ENCODE data around the gene PTPRN2.

The PTPRN2 gene

DNA sequence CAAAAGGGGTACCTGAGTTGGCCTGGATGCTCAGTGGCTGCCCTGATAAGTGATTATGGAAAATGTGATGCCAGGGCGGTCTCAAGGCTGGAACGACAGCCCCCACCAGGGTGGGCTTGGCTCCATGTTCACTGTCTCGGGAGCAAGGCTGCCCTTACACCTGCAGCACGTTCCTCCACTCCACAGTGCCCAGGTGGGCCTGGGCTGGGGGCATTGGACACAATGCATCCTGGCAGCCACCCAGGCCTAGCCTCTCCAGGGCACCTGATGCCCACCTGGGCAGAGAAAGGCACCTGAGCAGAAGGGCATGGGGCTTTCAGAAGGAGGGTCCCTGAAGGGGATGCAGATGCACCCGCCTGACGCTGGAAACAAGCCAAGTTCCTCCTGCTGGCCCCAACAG is 702.5 kb downstream of the PTPRN2 start:
- DNase-seq, result no peak

DNA sequence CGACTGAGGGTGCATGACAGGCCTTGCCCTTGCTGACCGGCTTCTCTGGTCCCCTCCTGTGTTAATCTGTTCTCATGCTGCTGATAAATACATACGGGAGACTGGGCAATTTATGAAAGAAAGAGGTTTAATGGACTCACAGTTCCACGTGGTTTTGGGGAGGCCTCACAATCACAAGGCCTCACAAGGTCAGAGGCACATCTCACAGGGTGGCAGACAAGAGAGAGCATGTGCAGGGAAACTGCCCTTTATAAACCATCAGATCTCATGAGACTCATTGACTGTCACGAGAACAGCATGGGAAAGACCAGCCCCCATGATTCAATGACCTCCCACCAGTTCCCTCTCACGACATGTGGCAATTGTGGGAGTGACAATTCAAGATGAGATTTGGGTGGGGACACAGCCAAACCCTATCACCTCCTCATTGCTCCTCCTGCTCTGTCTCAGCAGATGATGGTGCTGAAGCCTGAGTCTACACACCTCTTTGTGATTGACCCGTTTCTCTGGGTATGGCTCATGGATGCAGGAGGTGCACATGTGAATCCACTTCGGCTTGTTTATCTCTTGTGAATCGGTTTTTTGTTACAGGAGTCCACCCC is 703.1 kb downstream of the PTPRN2 start:
- no peak for DNase-seq

GRCh38 chr7:157881048-157881771 is 706.4 kb downstream of the PTPRN2 start:
- no peak for DNase-seq

DNA sequence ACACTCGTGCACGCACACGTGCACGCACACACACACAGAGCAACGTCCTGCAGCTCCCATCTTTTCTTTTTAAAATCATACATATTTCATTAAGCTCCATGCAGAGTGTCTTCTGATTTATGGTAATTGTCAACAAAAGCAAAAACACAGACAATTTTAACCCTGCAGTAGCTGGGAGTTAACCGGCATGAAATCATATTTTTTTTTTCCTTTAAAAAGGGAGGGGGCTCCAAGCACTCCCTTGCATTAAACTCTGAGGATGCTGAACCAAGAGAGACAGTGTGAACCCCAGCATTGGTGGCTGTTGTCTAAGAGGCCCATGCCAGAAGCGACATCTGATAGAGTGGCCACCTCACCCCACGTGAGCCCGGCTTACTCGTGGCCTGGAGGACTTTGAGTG is 708.2 kb downstream of the PTPRN2 start:
- no peak for DNase-seq

GRCh38 chr7:157877298-157878090 is 710.1 kb downstream of the PTPRN2 start:
- no peak for DNase-seq

DNA sequence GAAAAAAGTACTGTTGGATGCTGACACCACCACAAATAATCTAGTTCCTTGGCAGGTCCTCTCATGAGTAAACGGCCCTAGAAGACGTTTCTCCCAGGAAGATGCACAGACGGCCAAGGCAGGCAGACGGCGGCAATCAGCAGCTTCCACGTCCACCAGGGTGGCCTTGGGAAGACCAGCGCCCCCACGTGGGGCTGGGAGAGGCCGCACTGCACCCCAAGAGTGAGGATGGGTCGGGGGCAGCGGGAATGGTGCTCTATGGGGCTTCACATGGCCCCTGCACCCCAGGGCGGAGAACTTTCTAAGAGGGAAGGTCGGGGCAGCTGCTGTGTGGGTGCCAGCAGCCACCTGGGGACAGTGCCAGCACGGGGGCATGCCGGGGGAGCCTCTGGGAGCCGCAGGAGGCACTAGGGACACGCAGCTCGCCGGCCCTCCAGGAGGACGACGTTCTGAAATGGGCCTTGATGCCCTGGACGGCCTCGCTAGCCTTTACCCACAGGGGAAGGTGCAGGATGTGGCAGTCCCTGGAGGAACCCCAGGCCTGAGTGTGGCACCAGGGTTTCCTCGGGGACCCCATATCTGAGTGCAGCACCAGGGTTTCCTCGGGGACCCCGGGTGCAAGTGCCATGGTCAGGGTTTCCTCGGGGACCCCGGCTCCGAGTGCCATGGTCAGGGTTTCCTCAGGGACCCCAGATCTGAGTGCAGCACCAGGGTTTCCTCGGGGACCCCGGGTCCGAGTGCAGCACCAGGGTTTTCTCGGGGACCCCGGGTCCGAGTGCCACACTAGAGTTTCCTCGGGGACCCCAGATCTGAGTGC is 710.9 kb downstream of the PTPRN2 start:
- no peak for DNase-seq

DNA sequence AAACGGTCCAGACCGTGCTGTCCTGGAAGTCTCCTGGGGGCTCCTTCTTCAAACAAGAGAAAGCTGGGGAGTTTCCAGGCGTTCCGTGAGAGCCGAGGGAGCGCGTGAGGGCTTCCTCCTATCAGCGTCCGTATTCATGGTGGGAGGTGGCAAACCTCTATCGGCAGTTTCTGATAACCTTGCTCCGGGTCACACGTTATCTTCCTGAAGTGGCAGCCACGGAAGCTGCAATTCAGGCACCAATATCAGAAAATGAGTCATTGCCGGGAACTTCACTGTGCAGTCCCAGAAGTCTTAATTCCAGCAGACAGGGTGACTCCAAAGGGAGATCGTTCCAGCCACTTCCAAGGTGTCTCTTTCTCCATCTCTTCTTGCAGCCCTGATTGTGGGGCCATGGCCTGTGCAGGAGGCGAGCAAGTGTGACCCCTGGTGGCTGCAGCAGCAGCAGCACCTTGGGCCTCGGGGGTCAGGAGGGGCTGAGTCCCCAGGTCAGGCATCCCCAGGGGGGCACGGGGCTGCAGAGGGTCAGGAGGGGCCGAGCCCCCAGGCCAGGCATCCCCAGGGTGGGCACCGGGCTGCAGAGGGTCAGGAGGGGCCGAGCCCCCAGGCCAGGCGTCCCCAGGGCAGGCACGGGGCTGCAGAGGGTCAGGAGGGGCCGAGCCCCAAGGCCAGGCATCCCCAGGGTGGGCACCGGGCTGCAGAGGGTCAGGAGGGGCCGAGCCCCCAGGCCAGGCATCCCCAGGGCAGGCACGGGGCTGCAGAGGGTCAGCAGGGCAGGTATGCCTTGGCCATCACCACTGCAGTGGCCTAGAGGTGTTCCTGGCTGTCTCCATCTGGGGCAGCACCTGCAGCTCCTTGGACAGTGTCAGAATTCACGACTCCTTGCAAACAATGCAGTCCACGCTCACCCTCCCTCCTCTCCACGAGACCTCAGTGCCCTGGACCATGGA is 712.1 kb downstream of the PTPRN2 start:
- DNase-seq, result peak; percentile 74

DNA sequence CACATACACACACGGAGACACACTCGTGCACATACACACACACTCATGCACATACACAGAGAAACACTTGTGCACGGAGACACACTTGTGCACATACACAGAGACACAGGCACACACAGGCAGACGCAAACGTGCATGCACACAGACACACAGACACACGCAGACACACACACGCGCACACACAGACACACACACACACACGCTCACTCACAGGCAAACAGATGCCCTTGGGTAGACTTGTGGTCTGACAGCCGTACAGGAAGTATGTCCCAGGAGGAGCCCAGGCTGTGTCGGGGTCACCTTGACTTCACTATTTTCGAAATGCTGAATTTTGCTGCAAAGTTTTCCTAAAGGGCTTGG is 712.8 kb downstream of the PTPRN2 start:
- peak; percentile 45 for DNase-seq

GRCh38 chr7:157874208-157874816 is 713.3 kb downstream of the PTPRN2 start:
- DNase-seq, result no peak

- no peak for DNase-seq
Measured at GRCh38 chr7:157873664-157874063, 714.0 kb downstream of the PTPRN2 start.

DNA sequence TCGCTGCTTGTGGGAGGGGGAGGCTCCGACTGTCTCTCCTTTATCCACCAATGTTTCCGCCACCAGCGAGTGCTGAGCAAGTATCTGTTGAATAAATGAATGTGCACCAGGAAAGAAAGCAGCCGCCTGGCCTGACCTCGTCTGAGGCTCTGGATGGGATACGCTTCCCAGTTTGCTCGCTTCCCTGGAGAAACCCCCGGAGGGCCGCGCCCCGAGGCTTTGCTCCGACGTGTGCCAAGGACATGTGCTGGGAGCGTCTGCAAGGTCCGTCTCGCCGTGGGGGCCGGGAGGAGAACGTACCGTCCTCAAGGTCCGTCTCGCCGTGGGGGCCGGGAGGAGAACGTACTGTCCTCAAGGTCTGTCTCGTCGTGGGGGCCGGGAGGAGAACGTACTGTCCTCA is 714.4 kb downstream of the PTPRN2 start:
- no peak for DNase-seq

DNA sequence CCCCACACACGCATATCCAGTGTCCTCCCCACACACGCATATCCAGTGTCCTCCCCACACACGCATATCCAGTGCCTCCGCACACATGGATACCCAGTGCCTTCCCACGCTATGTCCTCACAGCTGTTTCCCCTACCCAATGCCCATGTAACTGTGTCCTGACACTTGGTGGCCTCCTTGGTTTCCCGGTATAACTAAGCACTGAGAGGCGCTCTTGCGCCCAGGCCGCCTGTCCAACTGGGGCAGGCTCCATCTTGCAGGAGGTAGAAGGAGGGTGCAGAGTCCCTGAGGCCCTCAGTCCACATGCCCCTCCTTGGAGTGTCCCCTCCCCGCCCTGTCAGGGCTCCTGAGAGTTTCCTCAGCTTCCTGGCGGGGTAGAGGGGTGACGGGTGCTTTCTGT is 715.2 kb downstream of the PTPRN2 start:
- no peak for DNase-seq

DNA sequence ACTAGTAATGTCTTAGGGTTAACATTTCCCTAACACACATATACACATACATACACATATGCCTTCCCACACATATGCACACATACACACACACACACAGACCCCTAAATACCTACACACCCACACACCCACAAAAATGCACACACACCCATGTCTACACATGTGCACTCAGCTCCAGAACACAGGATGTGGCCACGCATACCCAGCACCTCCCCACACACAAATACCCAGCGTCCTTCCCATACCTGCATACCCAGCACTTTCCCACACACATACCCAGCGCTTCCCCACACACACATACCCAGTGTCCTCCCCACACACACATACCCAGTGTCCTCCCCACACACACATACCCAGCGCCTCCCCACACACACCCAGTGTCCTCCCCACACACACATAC is 715.9 kb downstream of the PTPRN2 start:
- peak; percentile 48 for DNase-seq

- no peak for DNase-seq
Measured at GRCh38 chr7:157870644-157871290, 716.9 kb downstream of the PTPRN2 start.

DNA sequence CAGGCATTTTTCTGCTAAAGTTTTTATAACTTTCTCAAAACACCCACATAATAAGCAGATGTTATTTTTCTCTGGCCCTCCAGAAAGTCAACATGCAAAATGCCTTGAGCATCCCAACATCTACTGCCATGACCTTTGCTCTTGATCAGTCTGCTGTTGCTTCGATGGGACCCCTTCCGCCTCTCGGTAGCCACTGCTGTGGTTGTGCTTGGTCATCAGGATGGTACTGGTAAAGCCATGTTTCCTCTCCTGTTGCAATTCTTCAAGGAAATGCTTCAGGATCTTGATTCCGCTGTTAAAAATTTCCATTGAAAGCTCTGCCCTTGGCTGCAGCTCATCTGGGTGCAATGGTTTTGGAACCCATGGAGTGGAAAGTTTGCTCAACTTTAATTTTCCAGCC is 717.8 kb downstream of the PTPRN2 start:
- no peak for DNase-seq

DNA sequence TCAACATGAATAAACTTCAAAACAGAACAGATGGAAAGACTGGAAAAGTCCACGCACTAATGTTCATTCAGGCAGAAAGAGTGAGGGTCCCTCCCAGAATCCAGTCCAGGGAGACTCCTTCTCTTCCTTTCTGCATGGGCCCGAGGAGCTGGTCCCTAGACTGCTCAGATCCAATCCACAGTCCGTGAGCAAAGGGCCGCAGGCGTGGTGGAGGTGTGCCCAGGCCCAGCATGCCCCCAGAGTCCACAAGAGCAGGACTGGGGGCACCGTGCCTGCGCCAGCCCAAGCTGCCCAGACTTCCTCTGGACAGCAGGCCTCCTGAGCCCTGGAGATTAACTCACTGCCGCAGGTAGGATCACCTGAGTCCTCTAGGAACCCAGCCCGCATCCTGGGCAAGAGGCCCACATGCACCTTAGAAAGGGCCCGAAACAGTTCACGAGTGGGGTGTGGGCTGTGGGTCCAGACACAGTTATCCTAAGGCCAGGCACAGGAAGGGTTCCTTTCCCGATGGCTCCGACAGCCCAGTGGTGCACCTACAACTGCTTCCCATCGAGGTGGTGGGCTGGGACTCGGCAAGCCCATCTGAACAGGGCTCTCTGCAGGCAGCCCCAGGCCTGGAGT is 719.8 kb downstream of the PTPRN2 start:
- DNase-seq, result no peak

DNA sequence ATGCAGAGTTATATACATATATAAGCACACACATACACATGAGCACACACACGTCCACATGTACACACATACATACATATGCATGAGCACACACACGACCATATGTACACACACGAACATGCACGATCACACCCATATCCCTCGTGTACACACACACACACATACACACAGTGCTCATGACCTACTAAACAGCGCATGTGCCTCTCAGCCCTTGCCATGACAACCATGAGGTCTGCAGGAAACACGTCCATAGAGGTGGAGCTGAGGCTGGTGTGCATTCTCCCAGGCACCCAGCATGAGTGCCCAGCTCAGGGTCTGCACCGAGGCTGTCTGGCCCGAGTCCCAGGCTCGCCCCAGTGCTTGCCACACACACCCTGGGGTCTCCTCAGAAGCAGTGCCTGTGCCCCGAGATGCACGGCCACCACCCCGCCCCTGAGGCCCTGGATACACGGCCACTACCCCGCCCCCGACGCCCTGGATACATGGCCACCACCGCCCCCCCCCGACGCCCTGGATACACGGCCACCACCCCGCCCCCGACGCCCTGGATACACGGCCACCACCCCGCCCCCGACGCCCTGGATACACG is 721.2 kb downstream of the PTPRN2 start:
- no peak for DNase-seq

DNA sequence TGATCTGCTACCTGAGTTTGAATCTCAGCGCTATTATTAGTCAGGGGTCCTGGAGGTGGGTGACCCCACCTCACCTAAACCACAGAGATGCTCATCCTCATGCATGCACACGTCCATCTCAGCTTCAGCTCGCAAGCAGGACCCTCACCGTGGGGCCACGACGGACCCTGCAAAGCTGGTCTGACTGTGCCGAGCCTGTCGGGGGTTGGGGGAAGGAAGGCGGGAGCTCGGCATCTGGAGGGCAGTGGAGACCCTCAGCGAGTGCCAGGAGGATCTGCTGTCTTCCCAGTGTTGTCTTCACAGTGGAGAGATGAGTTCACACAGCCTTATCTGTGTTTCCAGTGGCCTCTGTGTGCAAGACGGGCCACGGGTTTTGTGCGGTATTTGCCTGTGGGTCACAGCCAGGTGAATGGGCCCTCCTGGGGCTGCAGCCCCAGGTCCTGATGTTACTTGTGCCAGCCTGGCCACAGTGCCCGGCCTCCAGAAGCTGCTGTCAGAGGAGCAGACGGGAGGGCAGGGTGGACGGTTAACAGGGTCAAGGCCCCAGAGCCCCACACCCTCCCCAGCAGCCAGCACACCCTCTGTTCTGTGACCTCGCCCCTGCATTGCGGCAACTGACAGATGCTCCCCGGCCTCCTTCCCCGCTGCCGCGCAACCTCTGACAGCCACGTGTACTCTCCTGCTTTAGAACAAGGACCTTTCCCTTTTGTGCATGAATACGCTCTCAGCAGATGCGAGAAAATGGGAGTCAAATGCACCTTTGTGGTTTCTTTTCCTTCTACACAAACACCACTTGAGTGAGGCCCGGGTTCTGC is 722.1 kb downstream of the PTPRN2 start:
- DNase-seq, result no peak

DNA sequence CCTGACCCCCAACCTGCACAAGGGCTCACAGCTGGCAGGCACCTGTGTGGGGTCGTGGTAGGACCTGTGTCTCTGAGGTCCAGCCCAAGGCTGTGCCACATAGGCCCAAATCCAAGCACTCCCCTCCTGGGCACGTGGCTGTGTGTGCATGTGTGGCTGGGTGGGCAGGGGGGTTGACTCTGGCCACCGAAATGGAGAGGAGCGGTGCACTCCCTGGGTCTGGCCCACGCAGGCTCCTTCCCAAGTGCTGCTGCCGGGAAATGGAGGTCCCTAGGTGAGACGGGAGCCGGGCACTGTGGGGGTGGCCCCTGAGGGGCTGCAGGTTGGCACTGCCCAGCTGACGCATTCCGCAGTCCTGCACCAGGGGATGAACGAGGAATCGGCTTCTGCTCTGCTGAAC is 722.7 kb downstream of the PTPRN2 start:
- no peak for DNase-seq
